Stimulated activated CD8-positive, alpha-beta memory T cell treated with anti-CD3 and anti-CD28 coated beads, Interleukin-4, amount 100 ng/mL, for 4 hours (primary cell): Measurements from ENCODE around the gene NFIC.
"Not testable (repeated sequence)": the region's sequence is repeated elsewhere in the genome, so short reads cannot be mapped to it uniquely, and the experiment has no call there.

Source experiments
- DNase-seq, 2 donors: peaks; one replicate each; pipeline ENCODE4 v3.0.0-alpha.2; 2020; ENCODE audit warnings: low read depth in 2 of 2, low spot score in 1 of 2

Gene NFIC

DNA sequence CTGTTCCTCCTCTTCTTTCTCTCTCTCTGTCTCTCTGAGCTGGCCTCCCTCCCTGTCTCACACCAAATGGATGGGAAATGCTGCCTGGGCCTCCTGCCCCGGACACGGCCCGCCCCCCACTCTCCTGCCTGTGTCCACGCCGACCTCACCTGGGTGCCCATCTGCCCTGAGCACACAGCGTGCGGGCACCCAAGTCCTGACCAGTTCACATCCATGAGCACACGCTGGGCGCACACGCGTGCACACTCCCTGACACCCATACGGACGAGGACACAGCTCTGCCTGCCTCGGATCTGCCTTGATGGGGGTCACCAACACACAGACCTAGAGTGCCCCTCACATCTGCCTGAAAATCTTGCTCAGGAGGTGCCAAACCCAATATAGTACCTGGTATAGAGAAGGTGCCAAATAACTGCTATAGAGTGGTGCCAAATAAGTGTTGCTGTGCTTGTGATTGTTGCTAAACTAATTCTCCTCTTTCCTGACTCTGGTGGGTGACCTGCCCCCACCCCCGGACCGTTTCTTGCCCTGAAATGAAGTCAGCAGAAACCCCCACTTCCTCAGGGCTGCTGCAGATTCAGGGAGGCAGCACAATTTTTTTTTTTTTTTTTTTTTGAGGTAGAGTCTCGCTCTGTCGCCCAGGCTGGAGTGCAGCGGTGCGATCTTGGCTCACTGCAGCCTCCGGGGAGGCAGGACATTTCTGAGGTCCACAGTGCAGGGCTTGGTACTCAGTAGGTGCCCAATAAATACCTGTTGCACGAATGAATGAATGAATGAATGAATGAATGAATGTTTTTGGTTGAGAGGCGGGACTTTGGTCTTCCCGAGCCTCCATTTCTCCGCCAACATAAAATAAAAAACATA, 4.6 kb downstream of the NFIC start:
- no peak for DNase-seq

DNA sequence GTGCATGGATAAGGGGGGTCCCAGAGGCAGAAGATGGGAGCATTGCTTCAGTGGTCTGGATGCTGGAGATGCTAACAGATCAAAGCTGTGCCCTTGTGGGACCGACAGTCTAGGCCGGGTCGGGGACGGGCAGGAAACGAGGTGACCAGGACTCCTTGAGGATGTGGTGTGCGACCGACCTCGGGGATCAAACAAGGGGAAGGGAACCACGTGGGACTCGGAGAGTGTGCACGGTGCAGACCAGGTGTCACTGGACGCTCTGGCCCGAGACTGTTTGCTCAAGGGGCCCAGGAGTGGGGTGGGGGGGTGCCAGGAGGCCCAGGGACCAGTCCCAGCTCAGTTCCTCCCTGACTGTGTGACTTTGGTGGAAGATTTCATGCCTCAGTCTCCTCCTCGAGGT, 6.0 kb downstream of the NFIC start:
- DNase-seq: no peak

DNA sequence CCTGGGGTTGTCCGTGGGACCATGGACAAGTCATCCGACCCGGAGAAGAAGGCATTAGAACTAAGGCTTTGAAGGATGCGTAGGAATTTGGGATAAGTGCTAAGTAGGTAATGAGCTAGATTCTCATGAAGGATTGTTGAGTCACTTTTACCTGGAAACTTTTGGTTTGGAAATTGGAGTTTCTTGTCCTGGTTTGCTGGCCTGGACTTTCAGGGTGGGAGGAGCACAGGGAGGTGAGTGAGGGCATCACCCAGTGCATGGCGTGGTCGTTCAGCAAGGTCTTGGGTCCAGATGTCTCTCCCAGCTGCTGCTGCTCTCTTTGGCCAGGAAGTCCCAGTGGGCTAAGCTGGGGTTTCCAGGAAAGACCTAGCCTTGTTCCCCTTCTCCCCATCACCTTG, 7.6 kb downstream of the NFIC start:
- DNase-seq: no peak

DNA sequence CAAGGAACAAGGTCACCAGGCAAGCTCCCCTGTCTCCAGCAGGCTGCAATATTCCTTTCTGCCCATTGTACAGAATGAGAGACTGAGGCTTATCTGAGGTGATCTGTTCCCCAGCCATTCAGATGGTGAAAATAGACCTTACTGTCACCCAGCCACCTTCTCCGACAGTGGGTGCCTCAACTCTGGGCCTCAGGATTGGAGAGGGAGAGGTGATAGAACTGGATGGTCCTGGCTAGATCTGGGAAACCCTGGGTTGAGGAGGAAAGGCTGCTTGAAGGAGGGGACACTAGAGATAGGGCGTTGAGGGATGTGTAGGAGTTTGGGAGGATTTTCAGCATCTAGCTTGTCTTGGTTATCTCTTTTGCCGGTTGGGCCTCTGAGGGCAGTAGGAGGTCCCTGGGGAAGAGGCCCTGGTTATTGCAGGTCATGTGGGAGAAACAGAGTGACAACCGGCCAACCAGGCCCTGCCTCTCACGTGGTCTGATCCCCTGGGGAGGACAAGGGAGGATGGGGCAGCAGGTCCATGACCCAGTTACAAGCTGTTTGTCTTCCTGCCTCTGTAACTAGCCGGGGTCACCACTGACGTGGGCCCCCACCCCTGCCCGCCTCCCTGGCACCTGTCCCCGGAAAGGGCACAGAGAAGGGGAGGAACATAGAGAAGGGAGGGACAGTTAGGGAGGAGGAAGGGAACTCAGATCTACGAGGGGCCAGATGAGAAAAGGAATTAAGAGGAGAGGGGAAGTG, 8.2 kb downstream of the NFIC start:
- no peak for DNase-seq

DNA sequence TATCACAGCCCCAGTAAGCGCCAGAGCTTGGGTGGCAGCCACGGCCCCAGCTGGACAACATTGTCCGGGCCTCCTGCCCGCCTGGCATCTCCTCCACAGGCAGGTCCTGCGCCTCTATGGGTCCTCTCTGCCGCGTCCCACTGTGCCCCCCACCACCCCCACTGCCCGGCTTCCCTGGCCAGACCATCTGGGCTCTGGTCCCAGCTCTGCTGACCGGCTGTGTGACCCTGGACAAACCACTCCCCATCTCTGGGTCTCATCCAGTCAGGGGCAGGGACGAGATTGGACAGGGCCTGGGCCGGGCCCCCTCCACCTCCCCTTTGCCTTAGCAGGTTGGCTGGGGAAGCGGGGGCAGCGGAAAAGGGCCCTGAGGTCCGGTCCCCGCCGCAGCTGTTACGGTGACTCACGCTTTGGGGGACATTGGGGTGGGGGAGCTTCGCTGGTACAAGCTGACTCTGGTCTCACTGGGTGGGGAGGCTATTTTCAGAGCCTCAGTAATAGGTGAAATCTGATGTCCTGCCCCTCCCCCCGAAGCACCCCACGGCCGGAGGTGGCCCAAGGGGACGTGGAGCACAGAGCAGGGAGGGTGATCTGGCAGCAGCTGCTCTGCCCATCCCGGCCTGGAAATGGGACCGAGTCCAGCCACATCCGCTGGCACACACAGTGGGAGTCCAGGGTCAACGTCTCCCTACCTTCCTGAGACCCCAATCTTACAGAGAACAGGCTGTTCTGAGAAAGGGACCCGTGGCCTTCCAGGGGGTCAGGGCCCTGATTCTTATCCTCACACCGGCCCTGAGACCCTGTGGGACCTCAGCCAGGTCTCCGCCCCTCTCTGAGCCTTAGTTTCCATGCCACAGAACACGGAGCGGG, 9.1 kb downstream of the NFIC start:
- no peak for DNase-seq

DNA sequence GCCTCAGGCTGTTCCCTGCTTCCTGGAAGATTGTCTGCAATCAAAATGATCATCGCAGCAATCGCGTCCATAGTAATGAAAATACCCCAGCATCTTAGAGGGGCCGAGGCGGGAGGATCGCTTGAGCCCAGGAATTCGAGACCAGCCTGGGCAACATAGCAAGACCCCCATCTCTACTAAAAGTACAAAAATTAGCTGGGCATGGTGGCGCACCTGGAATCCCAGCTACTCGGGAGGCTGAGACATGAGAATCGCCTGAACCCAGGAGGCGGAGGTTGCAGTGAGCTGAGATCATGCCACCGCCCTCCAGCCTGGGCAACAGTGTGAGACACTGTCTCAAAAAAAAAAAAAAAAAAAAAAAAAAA, 9.7 kb downstream of the NFIC start:
- not testable (repeated sequence) for DNase-seq

DNA sequence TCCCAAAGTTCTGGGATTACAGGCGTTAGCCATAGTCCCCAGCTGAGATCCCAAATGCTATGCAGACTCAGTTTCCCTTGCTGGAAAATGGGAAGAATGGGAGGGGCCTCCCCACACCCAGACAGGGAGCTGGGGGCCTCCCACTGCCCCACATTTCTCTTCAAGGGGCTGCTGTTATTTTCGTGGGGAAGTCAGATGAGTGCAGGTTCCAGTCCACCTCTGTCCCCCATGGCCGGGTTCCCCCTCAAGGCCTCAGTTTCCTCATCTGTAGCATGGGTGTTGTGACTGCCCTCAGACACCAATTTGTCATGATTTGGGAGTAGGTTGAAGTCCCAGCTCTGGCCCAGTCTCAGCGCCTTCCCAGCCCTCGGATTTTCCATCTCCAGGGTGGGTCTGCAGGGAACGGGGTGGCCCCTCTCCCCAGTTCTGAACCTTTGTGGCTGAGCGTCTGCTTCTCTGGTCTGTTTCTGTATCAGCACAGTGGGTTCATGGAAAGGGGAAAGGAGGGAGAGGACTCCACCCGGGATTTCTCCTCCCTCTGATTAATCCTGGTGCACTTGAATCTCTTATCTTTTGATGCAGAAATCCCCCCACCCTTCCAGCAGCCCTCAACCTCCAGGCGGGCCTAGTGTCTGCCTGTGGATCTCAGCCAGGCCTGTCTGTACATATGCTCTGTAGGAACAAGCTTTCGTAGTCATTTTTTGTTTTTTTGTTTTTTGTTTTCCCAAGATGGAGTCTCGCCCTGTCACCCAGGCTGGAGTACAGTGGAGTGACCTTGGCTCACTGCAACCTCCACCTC, 12.2 kb downstream of the NFIC start:
- no peak for DNase-seq

DNA sequence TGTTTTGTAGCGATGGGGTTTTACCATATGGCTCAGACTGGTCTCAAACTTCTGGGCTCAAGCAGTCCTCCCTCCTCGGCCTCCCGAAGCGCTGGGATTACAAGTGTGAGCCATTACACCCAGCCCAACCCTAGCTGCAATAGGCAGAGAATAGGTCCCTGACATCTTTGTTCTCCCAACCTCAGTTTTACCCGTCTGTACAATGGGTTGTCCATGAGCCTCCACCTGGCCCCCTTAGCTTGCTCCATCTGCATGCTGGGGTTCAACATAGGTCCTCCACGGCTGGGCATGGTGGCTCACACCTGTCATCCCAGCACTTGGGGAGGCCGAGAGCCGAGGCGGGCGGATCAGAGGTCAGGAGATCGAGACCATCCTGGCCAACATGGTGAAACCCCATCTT, 14.4 kb downstream of the NFIC start:
- no peak for DNase-seq

DNA sequence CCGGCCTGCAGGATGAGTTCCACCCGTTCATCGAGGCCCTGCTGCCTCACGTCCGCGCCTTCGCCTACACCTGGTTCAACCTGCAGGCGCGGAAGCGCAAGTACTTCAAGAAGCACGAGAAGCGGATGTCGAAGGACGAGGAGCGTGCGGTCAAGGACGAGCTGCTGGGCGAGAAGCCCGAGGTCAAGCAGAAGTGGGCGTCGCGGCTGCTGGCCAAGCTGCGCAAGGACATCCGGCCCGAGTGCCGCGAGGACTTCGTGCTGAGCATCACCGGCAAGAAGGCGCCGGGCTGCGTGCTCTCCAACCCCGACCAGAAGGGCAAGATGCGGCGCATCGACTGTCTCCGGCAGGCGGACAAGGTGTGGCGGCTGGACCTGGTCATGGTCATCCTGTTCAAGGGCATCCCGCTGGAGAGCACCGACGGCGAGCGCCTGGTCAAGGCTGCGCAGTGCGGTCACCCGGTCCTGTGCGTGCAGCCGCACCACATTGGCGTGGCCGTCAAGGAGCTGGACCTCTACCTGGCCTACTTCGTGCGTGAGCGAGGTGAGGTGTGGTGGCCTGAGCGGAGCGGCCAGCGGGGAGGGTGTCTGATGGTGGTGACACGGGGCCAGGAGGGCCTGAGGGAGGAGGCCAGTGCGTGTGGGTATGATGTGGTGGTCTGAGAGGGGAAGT, 15.5 kb downstream of the NFIC start:
- DNase-seq: no peak

DNA sequence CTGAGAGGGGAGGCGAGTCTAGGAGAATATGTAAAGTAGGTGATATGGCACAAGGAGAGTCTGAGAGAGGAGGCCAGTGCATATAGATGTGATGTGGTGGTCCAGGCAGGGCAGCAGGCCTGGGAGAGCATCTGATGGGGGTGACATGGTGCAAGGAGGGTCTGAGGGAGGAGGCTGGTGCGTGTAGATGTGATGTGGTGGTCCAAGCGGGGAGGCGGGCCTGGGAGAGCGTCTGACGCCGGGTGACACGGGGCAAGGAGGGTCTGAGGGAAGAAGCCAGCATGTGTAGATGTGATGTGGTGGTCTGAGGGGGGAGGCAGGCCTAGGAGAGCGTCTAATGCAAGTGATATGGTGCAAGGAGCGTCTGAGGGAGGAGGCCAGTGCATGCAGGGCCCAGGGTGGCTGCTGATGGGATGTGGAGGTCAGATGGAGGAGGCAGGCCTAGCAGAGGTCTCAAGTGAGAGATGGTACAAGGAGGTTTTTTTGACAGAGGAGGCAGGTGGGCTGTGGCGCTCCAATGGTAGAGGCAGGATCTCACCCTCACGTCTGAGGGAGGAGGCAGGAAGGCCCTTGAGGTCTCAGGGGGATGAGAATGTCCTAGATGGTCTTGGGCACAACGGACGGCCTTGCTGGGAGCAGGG, 16.2 kb downstream of the NFIC start:
- no peak for DNase-seq

DNA sequence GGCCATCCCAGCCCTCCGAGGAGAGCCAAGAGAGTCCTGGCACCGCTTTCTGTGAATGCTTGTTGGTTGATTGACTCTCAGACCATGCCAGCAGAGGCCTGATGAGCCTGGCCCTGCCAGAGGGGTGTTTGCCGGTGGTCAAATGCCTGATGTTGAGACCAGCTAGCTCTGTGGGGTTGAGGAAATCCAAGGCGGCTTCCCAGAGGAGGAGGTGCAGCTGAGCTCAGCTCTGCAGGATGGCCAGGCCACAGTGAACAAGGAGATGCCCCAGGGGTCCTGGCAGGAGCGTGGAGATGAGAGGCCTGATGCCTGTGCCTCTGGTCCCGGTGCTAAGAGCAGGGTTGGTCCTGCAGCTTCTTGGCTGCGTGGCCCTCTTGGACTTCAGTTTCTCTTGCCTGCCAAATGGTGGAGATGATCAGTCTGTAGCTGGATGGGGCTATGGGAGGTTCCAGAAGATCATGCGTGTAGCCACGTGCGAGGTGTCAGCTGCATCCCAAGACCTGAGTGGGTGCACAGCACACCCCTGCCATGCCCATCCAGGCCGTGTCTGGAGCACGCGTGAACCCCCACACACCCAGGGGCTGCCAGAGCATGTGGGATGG, 16.8 kb downstream of the NFIC start:
- DNase-seq: no peak

DNA sequence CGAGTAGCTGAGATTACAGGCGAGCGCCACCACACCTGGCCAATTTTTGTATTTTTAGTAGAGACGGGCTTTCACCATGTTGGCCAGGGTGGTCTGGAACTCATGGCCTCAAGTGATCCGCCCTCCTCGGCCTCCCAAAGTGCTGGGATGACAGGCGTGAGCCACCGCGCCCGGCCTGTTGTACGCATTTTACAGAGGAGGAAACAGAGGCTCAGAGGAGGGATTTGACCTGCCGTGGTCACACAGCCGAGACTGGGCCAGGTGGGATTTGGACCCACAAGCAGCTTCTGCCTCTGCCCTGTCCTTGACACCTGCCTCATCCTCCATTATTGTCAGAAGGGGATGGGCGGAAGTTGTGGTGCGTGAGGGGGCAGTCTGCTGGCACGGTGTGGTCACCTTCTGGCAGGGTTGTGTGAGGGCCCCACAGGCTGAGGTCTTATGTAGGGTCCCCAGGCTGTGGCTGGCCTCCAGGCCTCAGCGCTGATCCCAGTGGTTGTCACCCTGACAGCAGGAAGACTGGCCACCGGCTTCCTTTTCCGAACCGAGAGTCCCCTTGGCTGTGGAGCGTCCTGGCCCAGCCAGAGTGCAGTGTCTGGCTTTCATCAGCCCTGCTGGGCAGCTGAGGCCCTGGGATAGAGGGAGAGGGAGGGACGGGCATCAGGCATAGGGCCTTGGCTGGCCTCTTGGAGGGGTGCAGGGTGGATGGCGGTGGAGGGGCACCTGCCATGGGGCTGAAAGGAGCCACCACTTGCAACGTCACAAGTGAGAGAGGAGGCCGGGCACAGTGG, 20.3 kb downstream of the NFIC start:
- DNase-seq: no peak

DNA sequence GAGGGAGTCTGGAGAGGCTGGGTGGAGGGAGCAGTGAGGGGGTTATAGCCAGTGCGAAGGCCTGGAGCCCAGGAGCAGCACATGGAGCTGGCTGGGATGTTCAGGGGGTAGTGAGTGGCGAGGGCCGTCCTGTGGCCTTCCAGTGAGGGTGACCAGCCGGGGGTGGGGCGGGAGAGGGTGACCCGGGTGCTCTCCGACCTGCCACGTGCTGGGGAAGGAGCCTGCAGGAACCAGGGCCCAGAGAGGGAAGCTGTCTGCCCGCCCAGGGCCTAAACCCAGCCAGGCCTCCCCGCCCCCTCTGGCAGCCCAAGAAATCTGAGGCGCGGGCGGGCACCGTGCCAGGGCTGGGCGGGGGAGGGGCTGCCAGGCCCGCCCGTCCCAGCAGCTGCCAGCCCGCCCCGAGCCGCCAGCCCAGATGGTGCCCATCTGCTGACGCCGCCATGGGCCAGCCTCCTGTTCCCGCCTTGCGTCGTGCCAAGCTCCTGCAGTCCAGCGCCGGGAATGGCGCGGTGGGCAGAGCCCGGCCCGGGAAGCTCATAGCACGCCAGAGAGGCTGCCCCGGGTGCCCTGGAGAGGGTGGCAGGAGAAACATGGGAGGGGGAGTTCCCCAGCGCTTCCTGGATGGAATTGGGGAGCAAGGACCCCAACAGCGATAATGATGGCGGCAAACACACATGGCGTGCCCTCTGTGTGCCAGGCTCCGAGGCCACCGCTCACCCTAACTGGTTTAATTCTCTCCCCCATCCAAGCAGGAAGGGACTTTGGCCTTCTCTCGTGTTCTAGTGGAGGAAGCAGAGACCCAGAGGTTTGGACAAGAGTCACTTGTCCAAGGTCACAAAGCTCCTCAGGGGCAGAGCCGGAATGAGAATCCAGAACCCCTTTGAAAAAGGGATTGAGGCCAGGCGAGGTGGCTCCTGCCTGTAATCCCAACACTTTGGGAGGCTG, 21.5 kb downstream of the NFIC start:
- DNase-seq: no peak

DNA sequence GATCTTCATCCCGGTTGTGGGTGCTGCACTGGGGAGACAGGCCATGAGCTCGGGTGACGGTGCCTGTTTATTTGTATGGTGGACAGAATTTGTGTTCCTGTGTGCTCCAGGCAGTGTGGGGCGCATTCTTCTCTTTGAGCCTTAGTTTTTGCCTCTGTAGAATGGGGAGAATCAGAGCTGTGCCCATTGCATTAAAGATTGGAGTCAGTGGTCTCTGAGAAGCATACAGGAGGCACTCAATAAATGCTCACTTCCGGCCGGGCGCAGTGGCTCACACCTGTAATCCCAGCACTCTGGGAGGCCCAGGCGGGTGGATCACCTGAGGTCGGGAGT, 23.0 kb downstream of the NFIC start:
- DNase-seq: no peak

DNA sequence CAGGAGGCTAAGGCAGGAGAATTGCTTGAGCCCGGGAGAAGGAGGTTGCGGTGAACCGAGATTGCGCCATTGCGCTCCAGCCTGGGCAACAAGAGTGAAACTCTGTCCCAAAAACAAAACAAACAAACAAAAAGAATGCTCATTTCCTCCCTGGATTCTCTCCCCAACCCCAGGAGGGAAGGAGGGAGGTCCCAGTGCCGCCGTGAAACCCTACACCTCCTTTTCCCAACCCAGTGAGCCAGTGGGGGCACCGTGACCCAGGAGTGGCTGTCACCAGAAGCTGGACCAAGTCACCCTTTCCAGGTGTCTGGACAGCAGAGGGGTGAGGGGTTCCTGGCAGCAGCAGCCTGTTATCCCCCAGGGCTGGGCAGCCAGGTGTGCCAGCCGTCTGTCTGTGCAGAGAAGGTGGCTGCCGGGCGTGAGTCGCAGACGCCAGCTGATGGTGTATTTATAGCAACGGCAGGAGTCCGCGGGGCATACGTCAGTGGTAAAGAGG, 23.5 kb downstream of the NFIC start:
- no peak for DNase-seq

DNA sequence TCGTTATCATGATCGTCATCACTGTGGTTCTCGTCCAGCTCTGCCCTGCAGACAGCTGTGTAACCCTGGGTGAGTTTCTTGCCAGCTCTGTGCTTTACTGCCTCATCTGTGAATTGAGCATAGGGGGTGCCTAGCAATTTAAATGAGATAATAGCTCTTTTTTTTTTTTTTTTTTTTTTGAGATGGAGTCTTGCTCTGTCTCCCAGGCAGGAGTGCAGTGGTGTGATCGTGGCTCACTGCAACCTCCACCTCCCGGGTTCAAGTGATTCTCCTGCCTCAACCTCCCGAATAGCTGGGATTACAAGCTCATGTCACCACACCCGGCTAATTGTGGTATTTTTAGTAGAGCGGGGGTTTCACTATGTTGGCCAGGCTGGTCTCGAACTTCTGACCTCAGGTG, 25.5 kb downstream of the NFIC start:
- DNase-seq: not testable (repeated sequence)

DNA sequence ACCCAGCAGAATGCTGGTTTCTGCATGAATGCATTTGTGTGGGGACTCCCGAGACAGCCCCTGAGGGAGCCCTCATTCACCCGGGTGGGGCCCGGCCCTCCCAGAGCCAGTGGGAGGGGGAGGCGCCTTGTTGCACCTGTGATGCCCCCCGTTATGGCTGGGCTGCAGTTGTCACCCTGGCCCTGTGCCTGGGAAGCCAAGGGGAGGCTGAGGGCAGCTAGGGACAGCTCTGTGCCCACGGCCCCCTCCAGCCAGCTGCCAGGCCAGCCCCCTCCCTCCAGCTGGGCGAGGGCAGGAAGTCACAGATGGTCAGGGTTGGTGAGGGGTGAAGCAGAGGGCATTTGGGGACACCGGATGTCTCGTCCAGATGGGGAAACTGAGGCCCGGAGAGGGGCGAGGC, 26.1 kb downstream of the NFIC start:
- no peak for DNase-seq

DNA sequence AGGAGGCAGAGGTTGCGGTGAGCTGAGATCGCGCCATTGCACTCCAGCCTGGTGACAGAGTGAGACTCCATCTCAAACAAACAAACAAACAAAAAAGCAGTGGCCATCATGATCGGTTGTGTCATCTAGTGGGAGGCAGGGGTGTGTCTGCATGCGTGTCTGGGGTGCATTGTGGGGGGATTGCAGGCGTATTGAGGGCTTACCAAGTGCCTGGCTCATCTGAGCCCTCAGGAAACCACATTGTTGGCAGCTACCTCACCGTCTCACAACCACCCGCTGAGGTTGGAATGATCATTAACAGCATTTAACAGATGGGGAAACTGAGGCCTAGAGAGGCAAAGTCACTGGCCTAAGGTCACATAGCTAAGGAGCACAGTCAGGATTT, 30.5 kb downstream of the NFIC start:
- no peak for DNase-seq
